ENCODE measurements around the gene ADGRD2. TPM values are rescaled to one million over a fixed set of nuclear protein-coding genes. Genes with fewer than 3 reads are reported as not detected.

ADGRD2 gene
- total RNA-seq, 2 donors from 2014 or later, result not detected

GRCh38 chr9:124475158-124475867, 25.1 kb downstream of the ADGRD2 start:
- Mint-ChIP-seq H3K9me3 (no peaks in the 10 kb centered on the region), H3K36me3 (ENCODE audit: low read depth) (no peaks in the 10 kb centered on the region), H3K27me3 (peaks cover 15% of the 10 kb centered on the region), H3K4me3 (no peak overlapping the region), H3K27ac (no peak overlapping the region), H3K4me1 (no peaks in the 10 kb centered on the region)
- ATAC-seq (replicated peaks), result no peak

- no peak overlapping the region for H3K27ac Mint-ChIP-seq
- H3K4me3 Mint-ChIP-seq, result no peak overlapping the region
- no peaks in the 10 kb centered on the region for H3K4me1 Mint-ChIP-seq
- ATAC-seq (replicated peaks), result no peak
- H3K27me3 Mint-ChIP-seq, result peaks cover 15% of the 10 kb centered on the region
- H3K9me3 Mint-ChIP-seq, result no peaks in the 10 kb centered on the region
- H3K36me3 Mint-ChIP-seq (ENCODE audit: low read depth), result no peaks in the 10 kb centered on the region
Observed at GRCh38 chr9:124475868-124476690, 25.8 kb downstream of the ADGRD2 start.

- H3K9me3 Mint-ChIP-seq, result no peaks in the 10 kb centered on the region
- no peaks in the 10 kb centered on the region for H3K4me1 Mint-ChIP-seq
Observed at GRCh38 chr9:124477211-124477647, 27.0 kb downstream of the ADGRD2 start.

GRCh38 chr9:124477648-124478285, 27.5 kb downstream of the ADGRD2 start:
- H3K36me3 Mint-ChIP-seq (ENCODE audit: low read depth), result no peaks in the 10 kb centered on the region
- H3K27ac Mint-ChIP-seq, result no peak overlapping the region
- no peaks in the 10 kb centered on the region for H3K4me1 Mint-ChIP-seq
- no peaks in the 10 kb centered on the region for H3K9me3 Mint-ChIP-seq
- peaks cover 10% of the 10 kb centered on the region for H3K27me3 Mint-ChIP-seq
- H3K4me3 Mint-ChIP-seq, result no peak overlapping the region
- no peak for ATAC-seq (replicated peaks)

More at GRCh38 chr9:124477211-124477647, 27.0 kb downstream of the ADGRD2 start:
- peaks cover 11% of the 10 kb centered on the region for H3K27me3 Mint-ChIP-seq
- ATAC-seq (replicated peaks), result no peak
- H3K4me3 Mint-ChIP-seq, result no peak overlapping the region
- H3K27ac Mint-ChIP-seq, result no peak overlapping the region
- H3K36me3 Mint-ChIP-seq (ENCODE audit: low read depth), result no peaks in the 10 kb centered on the region

- H3K27me3 Mint-ChIP-seq, result peaks cover 10% of the 10 kb centered on the region
- H3K27ac Mint-ChIP-seq, result no peak overlapping the region
- no peaks in the 10 kb centered on the region for H3K4me1 Mint-ChIP-seq
- ATAC-seq (replicated peaks), result no peak
- no peak overlapping the region for H3K4me3 Mint-ChIP-seq
- no peaks in the 10 kb centered on the region for H3K36me3 Mint-ChIP-seq (ENCODE audit: low read depth)
- no peaks in the 10 kb centered on the region for H3K9me3 Mint-ChIP-seq
Observed at GRCh38 chr9:124478354-124478753, 28.1 kb downstream of the ADGRD2 start.

GRCh38 chr9:124479371-124479770, 29.1 kb downstream of the ADGRD2 start:
- H3K36me3 Mint-ChIP-seq (ENCODE audit: low read depth), result no peaks in the 10 kb centered on the region
- no peaks in the 10 kb centered on the region for H3K9me3 Mint-ChIP-seq
- ATAC-seq (replicated peaks), result no peak
- H3K27me3 Mint-ChIP-seq, result peaks cover 10% of the 10 kb centered on the region
- no peak overlapping the region for H3K27ac Mint-ChIP-seq
- H3K4me3 Mint-ChIP-seq, result no peak overlapping the region
- no peaks in the 10 kb centered on the region for H3K4me1 Mint-ChIP-seq

GRCh38 chr9:124479947-124480620, 29.8 kb downstream of the ADGRD2 start:
- Mint-ChIP-seq H3K4me3 (no peak overlapping the region), H3K36me3 (ENCODE audit: low read depth) (no peaks in the 10 kb centered on the region), H3K9me3 (no peaks in the 10 kb centered on the region), H3K4me1 (no peaks in the 10 kb centered on the region), H3K27me3 (peaks cover 10% of the 10 kb centered on the region), H3K27ac (no peak overlapping the region)
- no peak for ATAC-seq (replicated peaks)

- no peak for ATAC-seq (replicated peaks)
- Mint-ChIP-seq H3K9me3 (no peaks in the 10 kb centered on the region), H3K4me1 (no peaks in the 10 kb centered on the region), H3K36me3 (ENCODE audit: low read depth) (no peaks in the 10 kb centered on the region), H3K4me3 (no peak overlapping the region), H3K27ac (no peak overlapping the region), H3K27me3 (peaks cover 12% of the 10 kb centered on the region)
Observed at GRCh38 chr9:124480621-124480981, 30.4 kb downstream of the ADGRD2 start.

GRCh38 chr9:124481115-124481514, 30.9 kb downstream of the ADGRD2 start:
- H3K27ac Mint-ChIP-seq, result no peak overlapping the region
- ATAC-seq (replicated peaks), result no peak
- H3K4me3 Mint-ChIP-seq, result no peak overlapping the region
- H3K36me3 Mint-ChIP-seq (ENCODE audit: low read depth), result no peaks in the 10 kb centered on the region
- no peaks in the 10 kb centered on the region for H3K9me3 Mint-ChIP-seq
- peaks cover 13% of the 10 kb centered on the region for H3K27me3 Mint-ChIP-seq
- no peaks in the 10 kb centered on the region for H3K4me1 Mint-ChIP-seq

- Mint-ChIP-seq H3K27me3 (peaks cover 13% of the 10 kb centered on the region), H3K27ac (no peak overlapping the region), H3K36me3 (ENCODE audit: low read depth) (no peaks in the 10 kb centered on the region), H3K4me3 (no peak overlapping the region), H3K4me1 (no peaks in the 10 kb centered on the region), H3K9me3 (no peaks in the 10 kb centered on the region)
- no peak for ATAC-seq (replicated peaks)
Observed at GRCh38 chr9:124482431-124483031, 32.3 kb downstream of the ADGRD2 start.

- Mint-ChIP-seq H3K4me3 (no peak overlapping the region), H3K36me3 (ENCODE audit: low read depth) (no peaks in the 10 kb centered on the region), H3K27ac (no peak overlapping the region), H3K9me3 (no peaks in the 10 kb centered on the region), H3K4me1 (no peaks in the 10 kb centered on the region), H3K27me3 (peaks cover 13% of the 10 kb centered on the region)
- ATAC-seq (replicated peaks), result no peak
Observed at GRCh38 chr9:124483481-124483880, 33.2 kb downstream of the ADGRD2 start.

- H3K9me3 Mint-ChIP-seq, result no peaks in the 10 kb centered on the region
- no peaks in the 10 kb centered on the region for H3K36me3 Mint-ChIP-seq (ENCODE audit: low read depth)
- no peak overlapping the region for H3K27ac Mint-ChIP-seq
- peaks cover 16% of the 10 kb centered on the region for H3K27me3 Mint-ChIP-seq
- no peak for ATAC-seq (replicated peaks)
- no peaks in the 10 kb centered on the region for H3K4me1 Mint-ChIP-seq
- H3K4me3 Mint-ChIP-seq, result no peak overlapping the region
Observed at GRCh38 chr9:124485201-124485600, 35.0 kb downstream of the ADGRD2 start.

- no peak for ATAC-seq (replicated peaks)
- no peaks in the 10 kb centered on the region for H3K36me3 Mint-ChIP-seq (ENCODE audit: low read depth)
- H3K9me3 Mint-ChIP-seq, result no peaks in the 10 kb centered on the region
- peaks cover 16% of the 10 kb centered on the region for H3K27me3 Mint-ChIP-seq
- no peak overlapping the region for H3K4me3 Mint-ChIP-seq
- no peak overlapping the region for H3K27ac Mint-ChIP-seq
- H3K4me1 Mint-ChIP-seq, result no peaks in the 10 kb centered on the region
Observed at GRCh38 chr9:124485936-124486335, 35.7 kb downstream of the ADGRD2 start.

- Mint-ChIP-seq H3K4me3 (no peak overlapping the region), H3K27ac (no peak overlapping the region), H3K27me3 (peaks cover 16% of the 10 kb centered on the region), H3K9me3 (no peaks in the 10 kb centered on the region), H3K36me3 (ENCODE audit: low read depth) (no peaks in the 10 kb centered on the region), H3K4me1 (no peaks in the 10 kb centered on the region)
- no peak for ATAC-seq (replicated peaks)
Observed at GRCh38 chr9:124486778-124487259, 36.6 kb downstream of the ADGRD2 start.

All from activated T-helper 17 cell treated with anti-CD3 and anti-CD28 coated beads, Interleukin-2, amount 50 U/mL, for 72 hours (primary cell).